D721Med (cell line): Measurements from ENCODE around the gene PIGU.

Experiments
- DNase-seq: peaks from one replicate; pipeline ENCODE4 v3.0.0; 2011; ENCODE audit warnings: low spot score; ENCODE audit not compliant: insufficient read length
- FAIRE-seq: peaks from 2 replicates; lab custom pipeline; 2011; peaks lifted over from hg19 to GRCh38; lab: Jason Lieb, UNC
- CTCF ChIP-seq: IDR thresholded peaks from 2 replicates; pipeline ENCODE4 v1.5.1; 2012; ENCODE audit warnings: mild to moderate bottlenecking, control low read depth; ENCODE audit not compliant: insufficient read depth; ENCODE audit errors: missing control alignments

Gene PIGU

GRCh38 chr20:34536798-34537394, 140.0 kb downstream of the PIGU start:
- FAIRE-seq: no peak
- TF ChIP-seq CTCF: peak; percentile 68
- no peak for DNase-seq

- DNase-seq (no peak), FAIRE-seq (no peak)
- no peak for TF ChIP-seq CTCF
These were observed 141.0 kb downstream of the PIGU start for GRCh38 chr20:34535857-34536256.

GRCh38 chr20:34535301-34535840, 141.5 kb downstream of the PIGU start:
- no peak for FAIRE-seq
- TF ChIP-seq CTCF: no peak
- no peak for DNase-seq

- TF ChIP-seq CTCF: no peak
- no peak for FAIRE-seq
- DNase-seq: no peak
These were observed 142.3 kb downstream of the PIGU start for GRCh38 chr20:34534391-34535165.

- TF ChIP-seq CTCF: no peak
- no peak for FAIRE-seq
- DNase-seq: no peak
These were observed 144.1 kb downstream of the PIGU start for GRCh38 chr20:34532756-34533155.

GRCh38 chr20:34532320-34532719, 144.6 kb downstream of the PIGU start:
- no peak for TF ChIP-seq CTCF
- FAIRE-seq (no peak), DNase-seq (no peak)
